Measurements from ENCODE around the gene PPP3R1.
A peak's percentile ranks its signal among the peaks of the same experiment; 100 is the strongest.

Gene PPP3R1

DNA sequence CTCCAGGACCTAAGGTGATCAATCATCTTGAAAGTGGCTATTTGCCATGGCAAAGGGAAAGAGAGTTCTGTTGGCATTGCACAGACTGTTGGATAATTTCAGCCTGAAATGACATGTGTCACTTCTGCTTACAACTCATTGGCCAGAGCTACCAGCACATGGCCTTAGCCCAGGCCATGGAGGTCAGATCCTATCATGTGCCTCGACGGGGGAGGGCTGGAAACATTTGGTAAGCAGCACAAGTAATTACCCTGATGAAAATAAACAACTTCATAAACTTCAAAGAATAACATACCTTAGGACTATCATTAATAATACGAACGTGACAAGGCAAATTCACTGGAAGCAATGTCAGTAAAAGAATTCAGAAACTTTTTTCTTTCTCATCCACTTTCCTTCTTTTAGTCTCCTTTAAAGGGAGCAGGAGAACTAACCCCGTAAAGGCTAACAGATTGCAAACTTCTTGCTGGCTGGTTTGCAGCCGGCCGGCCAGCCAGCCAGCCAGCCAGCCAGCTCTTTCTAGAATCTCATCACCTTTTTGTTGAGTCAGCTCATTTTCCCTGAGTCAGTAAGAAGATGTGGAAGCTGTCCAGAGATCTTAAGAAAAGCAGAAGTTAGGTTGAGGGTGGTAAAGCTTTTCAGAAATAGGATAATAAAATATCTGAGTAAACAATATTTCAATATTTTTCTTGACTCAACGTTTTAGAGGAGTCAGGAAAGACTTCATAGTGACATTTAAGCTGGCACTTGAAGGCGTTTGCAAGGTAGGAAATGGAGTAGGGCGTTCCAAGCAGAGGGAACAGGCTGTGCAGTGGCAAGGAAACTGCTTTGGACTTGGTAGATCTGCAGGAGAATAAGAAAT, 35.5 kb upstream of the PPP3R1 start:
- TF ChIP-seq Cebpa-rat (IDR thresholded peaks at IDR 0.05), result no peak
- Histone ChIP-seq H3K27ac (no peak overlapping the region), H4K20me1 (no peaks in the 10 kb centered on the region), H3K9ac (no peak overlapping the region), H3K36me3 (no peaks in the 10 kb centered on the region), H3K4me2 (no peak overlapping the region), H3K4me3 (no peak overlapping the region), H3K9me3 (no peaks in the 10 kb centered on the region), H3K27me3 (no peaks in the 10 kb centered on the region), H3K4me1 (peaks cover 5% of the 10 kb centered on the region; the same call in 1 of the 2 replicates)

DNA sequence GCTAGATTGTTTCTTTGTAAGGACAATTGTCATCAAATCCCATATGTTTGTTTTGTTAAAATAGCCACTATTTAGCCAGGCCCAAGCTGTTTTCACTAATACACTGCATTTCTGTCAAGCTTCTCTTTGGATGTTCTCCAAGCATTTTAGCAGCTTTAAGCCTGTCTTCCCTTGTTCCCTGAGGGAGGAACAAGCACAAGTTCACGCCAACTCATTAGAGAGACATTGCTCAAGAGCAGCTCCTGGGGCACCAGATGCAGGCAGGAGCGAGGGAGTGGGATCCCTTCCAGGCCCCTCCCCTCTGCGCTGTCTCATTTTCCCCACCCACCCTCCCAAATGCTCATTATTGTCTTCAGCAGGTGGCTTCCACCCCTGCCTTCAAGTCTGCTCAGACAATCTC, 32.6 kb upstream of the PPP3R1 start:
- no peak overlapping the region for H3K27ac ChIP-seq
- H3K4me3 ChIP-seq, result no peak overlapping the region

DNA sequence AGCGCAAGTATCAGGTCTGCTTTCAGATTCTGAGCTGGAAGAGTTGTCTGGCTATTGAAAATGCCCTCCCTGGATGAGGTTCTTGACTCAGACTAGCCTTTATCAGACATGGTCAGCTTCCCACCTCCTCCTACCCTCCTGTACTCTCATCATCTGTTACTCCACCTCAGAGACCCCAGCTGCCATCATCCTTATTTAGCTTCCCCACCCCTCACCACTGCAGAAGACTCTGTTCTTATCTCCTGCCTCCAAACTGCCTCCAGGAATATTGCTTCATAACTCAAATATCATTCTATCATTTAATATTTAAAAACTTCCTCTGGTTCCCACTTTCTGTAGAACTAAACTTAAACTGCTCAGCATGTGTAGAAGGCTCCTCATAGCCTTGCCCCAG, 31.1 kb upstream of the PPP3R1 start:
- peaks cover 20% of the 10 kb centered on the region for H3K4me1 ChIP-seq
- no peak overlapping the region for H3K4me3 ChIP-seq
- no peak overlapping the region for H3K9ac ChIP-seq
- no peak overlapping the region for H3K4me2 ChIP-seq
- H3K27ac ChIP-seq, result no peak overlapping the region
- no peaks in the 10 kb centered on the region for H3K9me3 ChIP-seq
- H4K20me1 ChIP-seq, result no peaks in the 10 kb centered on the region
- H3K36me3 ChIP-seq, result no peaks in the 10 kb centered on the region
- no peak for TF ChIP-seq Cebpa-rat (IDR thresholded peaks at IDR 0.05)
- no peaks in the 10 kb centered on the region for H3K27me3 ChIP-seq

More for the DNA sequence above, 32.6 kb upstream of the PPP3R1 start:
- Histone ChIP-seq H3K4me2 (no peak overlapping the region), H3K27me3 (no peaks in the 10 kb centered on the region), H3K36me3 (no peaks in the 10 kb centered on the region), H3K9me3 (no peaks in the 10 kb centered on the region), H3K4me1 (peaks cover 5% of the 10 kb centered on the region; the same call in 1 of the 2 replicates), H4K20me1 (no peaks in the 10 kb centered on the region), H3K9ac (no peak overlapping the region)
- TF ChIP-seq Cebpa-rat (IDR thresholded peaks at IDR 0.05), result no peak

DNA sequence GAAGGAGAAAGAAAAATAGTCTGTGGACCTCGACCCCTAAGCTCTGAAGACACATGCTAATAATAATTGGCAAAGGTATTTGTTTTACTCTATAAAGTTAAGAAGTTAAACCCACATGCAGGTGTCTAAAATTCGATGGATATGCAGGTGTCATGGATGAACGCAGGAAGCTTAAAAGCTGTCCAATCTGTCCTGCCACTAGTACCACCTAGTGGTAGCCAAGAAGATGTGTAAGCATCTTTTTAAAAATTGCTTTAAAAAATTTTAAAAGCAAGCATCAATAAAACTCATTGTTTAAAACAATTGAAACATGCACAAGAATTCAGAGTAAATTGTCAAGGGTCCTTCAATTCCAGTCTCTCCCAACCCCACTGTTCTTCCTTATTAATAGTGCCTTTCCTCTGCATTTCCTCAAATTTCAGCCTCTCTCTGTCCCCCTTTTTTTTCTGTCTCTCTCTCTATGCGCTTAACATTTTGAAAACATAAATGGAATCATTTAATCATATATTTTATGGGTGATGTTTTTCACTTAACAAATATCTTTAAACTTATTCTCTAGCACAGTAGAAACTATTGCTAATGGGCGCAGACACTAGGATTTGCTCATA, 30.6 kb upstream of the PPP3R1 start:
- H3K27me3 ChIP-seq, result no peaks in the 10 kb centered on the region
- H3K9ac ChIP-seq, result no peak overlapping the region
- no peaks in the 10 kb centered on the region for H4K20me1 ChIP-seq
- peaks cover 20% of the 10 kb centered on the region for H3K4me1 ChIP-seq
- no peak overlapping the region for H3K4me2 ChIP-seq
- no peak overlapping the region for H3K27ac ChIP-seq
- no peaks in the 10 kb centered on the region for H3K9me3 ChIP-seq
- no peaks in the 10 kb centered on the region for H3K36me3 ChIP-seq
- H3K4me3 ChIP-seq, result no peak overlapping the region
- no peak for TF ChIP-seq Cebpa-rat (IDR thresholded peaks at IDR 0.05)

DNA sequence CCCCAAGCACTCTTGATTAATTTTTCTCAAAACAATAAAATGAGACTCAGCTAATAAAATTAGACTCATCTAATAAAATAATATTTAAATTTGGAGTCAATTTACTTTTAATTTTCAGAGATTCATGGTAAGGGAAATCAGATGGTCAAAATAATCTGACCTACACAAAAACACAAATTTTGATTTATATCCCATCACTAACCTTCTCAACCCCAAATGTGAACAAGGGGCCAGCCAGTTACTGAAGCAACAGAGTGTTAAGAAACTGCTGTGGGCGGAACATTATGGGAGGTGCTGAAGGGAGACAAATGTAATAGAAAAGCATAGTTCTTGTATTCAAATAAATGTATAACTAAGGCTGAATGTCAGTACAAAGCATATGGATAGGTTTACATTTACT, 28.5 kb upstream of the PPP3R1 start:
- Histone ChIP-seq H3K9ac (no peak overlapping the region), H3K27me3 (no peaks in the 10 kb centered on the region), H3K27ac (no peak overlapping the region), H3K9me3 (no peaks in the 10 kb centered on the region), H3K4me3 (no peak overlapping the region), H3K4me2 (no peak overlapping the region), H4K20me1 (no peaks in the 10 kb centered on the region), H3K4me1 (peaks cover 20% of the 10 kb centered on the region), H3K36me3 (no peaks in the 10 kb centered on the region)
- TF ChIP-seq Cebpa-rat (IDR thresholded peaks at IDR 0.05), result no peak

DNA sequence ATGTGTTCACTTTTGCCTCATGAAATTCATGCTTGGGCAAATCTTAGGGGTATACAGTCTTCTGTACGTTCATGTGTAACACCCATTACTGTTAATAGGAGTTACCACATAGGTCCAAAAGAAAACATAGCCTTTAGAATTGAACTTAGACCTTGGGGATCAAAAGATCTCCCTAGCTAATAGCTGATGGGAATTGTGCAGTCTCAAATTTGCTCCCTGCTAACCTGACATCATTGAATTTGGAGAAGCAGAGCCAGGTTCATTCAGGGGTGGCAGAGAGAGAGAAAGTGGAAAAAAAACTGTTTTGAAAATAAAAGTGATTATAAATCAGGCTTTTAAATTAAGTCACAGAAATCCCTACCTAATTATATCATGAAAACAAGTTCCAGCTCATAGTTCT, 28.0 kb upstream of the PPP3R1 start:
- Histone ChIP-seq H4K20me1 (no peaks in the 10 kb centered on the region), H3K4me3 (no peak overlapping the region), H3K27me3 (no peaks in the 10 kb centered on the region), H3K9me3 (no peaks in the 10 kb centered on the region), H3K36me3 (no peaks in the 10 kb centered on the region), H3K27ac (no peak overlapping the region), H3K9ac (no peak overlapping the region), H3K4me1 (peaks cover 20% of the 10 kb centered on the region), H3K4me2 (no peak overlapping the region)
- no peak for TF ChIP-seq Cebpa-rat (IDR thresholded peaks at IDR 0.05)

DNA sequence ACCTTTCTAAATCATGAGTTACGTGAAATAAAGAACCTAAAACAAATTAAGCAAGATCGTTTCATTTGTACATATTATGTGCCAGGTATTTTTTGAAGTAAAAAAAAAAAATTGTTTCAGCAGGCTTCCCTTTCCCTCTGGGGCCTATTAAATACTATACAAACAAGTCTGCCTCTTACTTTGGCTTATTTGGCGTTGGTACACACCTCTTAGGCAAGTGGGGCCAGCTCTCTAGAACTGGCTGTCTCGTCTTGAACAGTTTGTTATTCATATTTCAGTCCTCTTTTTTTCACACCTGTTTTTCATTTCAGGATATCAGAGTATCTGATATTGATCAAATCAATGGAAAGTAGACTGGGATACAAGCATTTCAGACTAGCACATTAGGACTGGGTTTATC, 27.4 kb upstream of the PPP3R1 start:
- no peak overlapping the region for H3K27ac ChIP-seq
- no peak overlapping the region for H3K4me2 ChIP-seq
- no peak overlapping the region for H3K9ac ChIP-seq
- no peaks in the 10 kb centered on the region for H3K27me3 ChIP-seq
- H3K36me3 ChIP-seq, result no peaks in the 10 kb centered on the region
- peaks cover 20% of the 10 kb centered on the region for H3K4me1 ChIP-seq
- no peak for TF ChIP-seq Cebpa-rat (IDR thresholded peaks at IDR 0.05)
- no peaks in the 10 kb centered on the region for H4K20me1 ChIP-seq
- H3K4me3 ChIP-seq, result no peak overlapping the region
- H3K9me3 ChIP-seq, result no peaks in the 10 kb centered on the region

DNA sequence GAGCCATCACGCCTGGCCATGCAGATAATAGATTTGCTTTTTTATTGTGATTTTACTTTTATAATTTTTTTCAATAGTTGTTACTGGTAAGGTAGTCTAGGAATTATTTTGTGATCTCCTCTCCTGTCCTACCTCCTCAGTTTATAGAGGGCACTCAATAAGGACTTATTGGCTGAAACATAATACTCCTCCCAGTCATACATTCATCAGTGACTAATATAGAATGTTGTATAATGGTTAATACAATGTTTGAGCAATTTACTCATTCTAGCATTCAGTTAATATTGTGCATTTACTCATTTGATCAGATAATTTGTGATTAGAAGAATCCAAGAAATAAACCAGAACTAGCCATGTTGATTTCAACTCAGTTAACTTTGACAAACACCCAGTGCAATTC, 25.8 kb upstream of the PPP3R1 start:
- Histone ChIP-seq H3K36me3 (no peaks in the 10 kb centered on the region), H3K27ac (no peak overlapping the region), H3K4me1 (peaks cover 20% of the 10 kb centered on the region), H3K4me2 (no peak overlapping the region), H3K27me3 (no peaks in the 10 kb centered on the region), H3K9ac (no peak overlapping the region), H4K20me1 (no peaks in the 10 kb centered on the region), H3K4me3 (no peak overlapping the region), H3K9me3 (no peaks in the 10 kb centered on the region)
- no peak for TF ChIP-seq Cebpa-rat (IDR thresholded peaks at IDR 0.05)

DNA sequence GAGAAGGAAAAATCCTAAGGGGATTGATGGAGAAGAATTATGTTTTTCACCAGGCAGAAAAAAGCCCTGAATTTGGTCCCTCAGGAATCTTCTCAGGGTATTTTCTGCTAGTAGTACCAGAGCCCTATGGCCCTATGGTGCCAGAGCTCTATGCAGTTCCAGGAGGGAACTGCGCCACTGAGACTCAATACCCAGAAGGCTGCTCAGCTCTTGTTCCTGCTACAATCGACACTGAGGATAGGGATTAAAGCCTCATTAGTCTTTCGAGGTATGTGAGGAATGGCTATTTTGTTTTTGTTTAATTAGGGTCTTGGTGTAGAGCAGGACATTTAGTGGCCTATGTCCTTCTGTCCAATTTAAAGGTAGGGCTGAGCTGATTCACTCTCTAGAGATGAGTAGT, 21.7 kb upstream of the PPP3R1 start:
- H3K4me2 ChIP-seq, result no peak overlapping the region
- H3K36me3 ChIP-seq, result no peaks in the 10 kb centered on the region
- no peak overlapping the region for H3K27ac ChIP-seq
- no peaks in the 10 kb centered on the region for H3K9me3 ChIP-seq
- H4K20me1 ChIP-seq, result no peaks in the 10 kb centered on the region
- no peak overlapping the region for H3K9ac ChIP-seq
- no peak for TF ChIP-seq Cebpa-rat (IDR thresholded peaks at IDR 0.05)
- no peak overlapping the region for H3K4me3 ChIP-seq
- peaks cover 24% of the 10 kb centered on the region for H3K4me1 ChIP-seq
- H3K27me3 ChIP-seq, result no peaks in the 10 kb centered on the region

DNA sequence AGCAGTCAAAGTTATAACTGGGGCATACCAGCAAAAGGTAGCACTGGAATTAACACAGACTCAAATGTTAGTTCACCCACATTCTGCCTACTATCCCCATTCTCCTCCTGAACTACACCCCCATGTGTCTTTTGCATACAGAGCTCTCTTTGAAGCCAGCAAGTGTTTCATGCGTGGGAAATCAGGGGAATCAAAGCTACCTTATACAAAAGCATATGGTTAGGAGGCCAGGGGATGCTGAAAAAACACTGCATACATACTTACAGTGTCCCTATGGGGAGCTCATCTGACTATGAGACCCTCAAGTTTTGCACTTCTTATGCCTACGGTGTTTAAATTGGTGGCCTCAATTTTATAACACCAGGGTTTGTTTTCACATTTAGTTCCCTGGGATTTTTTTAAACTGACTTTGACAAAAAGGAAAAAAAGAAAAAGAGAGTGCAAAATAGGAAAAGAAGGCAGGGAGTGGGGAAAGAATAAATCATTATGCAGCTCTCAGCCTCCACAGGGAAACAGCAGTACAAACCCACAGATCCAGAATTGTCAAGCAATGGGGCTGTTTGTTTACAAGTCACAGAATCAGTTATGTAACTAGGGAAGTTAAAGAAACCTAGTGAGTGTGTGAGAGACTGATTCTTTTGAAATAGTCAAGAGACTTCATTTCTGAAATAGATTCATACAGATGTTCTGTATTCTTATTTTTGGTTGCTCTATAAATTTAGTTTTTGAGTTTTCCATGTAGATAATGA, 20.1 kb upstream of the PPP3R1 start:
- Histone ChIP-seq H3K9me3 (no peaks in the 10 kb centered on the region), H3K4me2 (peak overlapping the region; percentile 8), H3K27ac (no peak overlapping the region), H3K4me3 (no peak overlapping the region), H3K9ac (no peak overlapping the region), H3K27me3 (no peaks in the 10 kb centered on the region), H4K20me1 (no peaks in the 10 kb centered on the region), H3K4me1 (peaks cover 18% of the 10 kb centered on the region), H3K36me3 (no peaks in the 10 kb centered on the region)
- no peak for TF ChIP-seq Cebpa-rat (IDR thresholded peaks at IDR 0.05)

Data from BLaER1 (cell line).